ENCODE data around the gene RPS19. TPM values are rescaled to one million over a fixed set of nuclear protein-coding genes. Genes with fewer than 3 reads are reported as not detected.

Gene RPS19
- polyA plus RNA-seq, 1 donor (not counting 4 experiments of a cell fraction or from before 2014, with no cell fraction given), result 2,290 TPM

- H3K79me2 ChIP-seq (ENCODE audit: control insufficient read depth, insufficient read depth, low read length), result no peaks in the 10 kb centered on the region
- H2AFZ ChIP-seq (ENCODE audit: control insufficient read depth, low read length), result no peak overlapping the region
- dilution Hi-C loops (cut with MboI; ENCODE audit: extremely low pct_ligation_motif_present, low sequenced_read_pairs), result no loop called here
- DNase-seq (ENCODE audit: low read depth, low spot score), result no peak
- no peak for FAIRE-seq
- H3K9me3 ChIP-seq (ENCODE audit: control insufficient read depth, low read depth, low read length), result no peaks in the 10 kb centered on the region
- no peak overlapping the region for H3K27ac ChIP-seq (ENCODE audit: control insufficient read depth, insufficient read depth, low read length)
- H3K4me2 ChIP-seq (ENCODE audit: control insufficient read depth, extremely low read depth, insufficient read depth, low read depth, low read length), result no peak overlapping the region
- H3K4me3 ChIP-seq (ENCODE audit: control insufficient read depth in 2 of 3, extremely low read depth in 1 of 3, insufficient read depth in 2 of 3, low read depth in 1 of 3, low read length in 3 of 3), result no peak overlapping the region
- no peak overlapping the region for H3K9ac ChIP-seq (ENCODE audit: control insufficient read depth, extremely low read depth, insufficient read depth, low read length)
- no peaks in the 10 kb centered on the region for H3K36me3 ChIP-seq (ENCODE audit: control insufficient read depth in 2 of 2, extremely low read depth in 1 of 2, insufficient read depth in 2 of 2, low read length in 2 of 2)
- TF ChIP-seq EZH2 (IDR thresholded peaks at IDR 0.05; ENCODE audit: low read length), result no peak
- TF ChIP-seq, protein P1, sequence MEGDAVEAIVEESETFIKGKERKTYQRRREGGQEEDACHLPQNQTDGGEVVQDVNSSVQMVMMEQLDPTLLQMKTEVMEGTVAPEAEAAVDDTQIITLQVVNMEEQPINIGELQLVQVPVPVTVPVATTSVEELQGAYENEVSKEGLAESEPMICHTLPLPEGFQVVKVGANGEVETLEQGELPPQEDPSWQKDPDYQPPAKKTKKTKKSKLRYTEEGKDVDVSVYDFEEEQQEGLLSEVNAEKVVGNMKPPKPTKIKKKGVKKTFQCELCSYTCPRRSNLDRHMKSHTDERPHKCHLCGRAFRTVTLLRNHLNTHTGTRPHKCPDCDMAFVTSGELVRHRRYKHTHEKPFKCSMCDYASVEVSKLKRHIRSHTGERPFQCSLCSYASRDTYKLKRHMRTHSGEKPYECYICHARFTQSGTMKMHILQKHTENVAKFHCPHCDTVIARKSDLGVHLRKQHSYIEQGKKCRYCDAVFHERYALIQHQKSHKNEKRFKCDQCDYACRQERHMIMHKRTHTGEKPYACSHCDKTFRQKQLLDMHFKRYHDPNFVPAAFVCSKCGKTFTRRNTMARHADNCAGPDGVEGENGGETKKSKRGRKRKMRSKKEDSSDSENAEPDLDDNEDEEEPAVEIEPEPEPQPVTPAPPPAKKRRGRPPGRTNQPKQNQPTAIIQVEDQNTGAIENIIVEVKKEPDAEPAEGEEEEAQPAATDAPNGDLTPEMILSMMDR (optimal IDR thresholded peaks at IDR 0.05 in 1 of 3, IDR thresholded peaks at IDR 0.05 in 1 of 3, conservative IDR thresholded peaks at IDR 0.05 in 1 of 3; ENCODE audit: extremely low read depth in 1 of 3, insufficient read depth in 2 of 3, low read length in 3 of 3), result no peak
- H3K9me1 ChIP-seq (ENCODE audit: control insufficient read depth, extremely low read depth, insufficient read depth, low read length), result no peaks in the 10 kb centered on the region
- H3K4me1 ChIP-seq (ENCODE audit: control insufficient read depth, extremely low read depth, insufficient read depth, low read length), result no peaks in the 10 kb centered on the region
- peaks cover 17% of the 10 kb centered on the region for H3K27me3 ChIP-seq (ENCODE audit: control insufficient read depth, extremely low read depth, insufficient read depth, low read length)
- no peaks in the 10 kb centered on the region for H4K20me1 ChIP-seq (ENCODE audit: control insufficient read depth, extremely low read depth, insufficient read depth, low read length)
These were observed 21.9 kb upstream of the RPS19 start for GRCh38 chr19:41837981-41838708.

- Histone ChIP-seq H3K4me1 (ENCODE audit: control insufficient read depth, extremely low read depth, insufficient read depth, low read length) (no peaks in the 10 kb centered on the region), H3K4me3 (ENCODE audit: control insufficient read depth in 2 of 3, extremely low read depth in 1 of 3, insufficient read depth in 2 of 3, low read depth in 1 of 3, low read length in 3 of 3) (no peak overlapping the region), H3K9ac (ENCODE audit: control insufficient read depth, extremely low read depth, insufficient read depth, low read length) (no peak overlapping the region), H3K27me3 (ENCODE audit: control insufficient read depth, extremely low read depth, insufficient read depth, low read length) (peaks cover 17% of the 10 kb centered on the region), H2AFZ (ENCODE audit: control insufficient read depth, low read length) (no peak overlapping the region), H3K79me2 (ENCODE audit: control insufficient read depth, insufficient read depth, low read length) (no peaks in the 10 kb centered on the region), H4K20me1 (ENCODE audit: control insufficient read depth, extremely low read depth, insufficient read depth, low read length) (no peaks in the 10 kb centered on the region), H3K36me3 (ENCODE audit: control insufficient read depth in 2 of 2, extremely low read depth in 1 of 2, insufficient read depth in 2 of 2, low read length in 2 of 2) (no peaks in the 10 kb centered on the region), H3K27ac (ENCODE audit: control insufficient read depth, insufficient read depth, low read length) (no peak overlapping the region), H3K4me2 (ENCODE audit: control insufficient read depth, extremely low read depth, insufficient read depth, low read depth, low read length) (no peak overlapping the region), H3K9me1 (ENCODE audit: control insufficient read depth, extremely low read depth, insufficient read depth, low read length) (no peaks in the 10 kb centered on the region), H3K9me3 (ENCODE audit: control insufficient read depth, low read depth, low read length) (no peaks in the 10 kb centered on the region)
- dilution Hi-C loops (cut with MboI; ENCODE audit: extremely low pct_ligation_motif_present, low sequenced_read_pairs), result no loop called here
- TF ChIP-seq, protein P1 (optimal IDR thresholded peaks at IDR 0.05 in 1 of 3, IDR thresholded peaks at IDR 0.05 in 1 of 3, conservative IDR thresholded peaks at IDR 0.05 in 1 of 3; ENCODE audit: extremely low read depth in 1 of 3, insufficient read depth in 2 of 3, low read length in 3 of 3), result no peak
- TF ChIP-seq EZH2 (IDR thresholded peaks at IDR 0.05; ENCODE audit: low read length), result no peak
- FAIRE-seq (no peak), DNase-seq (ENCODE audit: low read depth, low spot score) (no peak)
These were observed 20.8 kb upstream of the RPS19 start for GRCh38 chr19:41839211-41839610.

Measured in keratinocyte (primary cell).